ENCODE measurements around the gene TMEM200B. TPM values are rescaled to one million over a fixed set of nuclear protein-coding genes. Genes with fewer than 3 reads are reported as not detected.

Gene TMEM200B
- total RNA-seq, result not detected

- POLR2A ChIA-PET, result interaction anchor here (1.1 to 2.6 kb wide), 2 partner anchors 58 to 475 kb away, joined by 5 to 8 read pairs; partner anchors contain the start of gene SRSF4
- H3K4me3 Mint-ChIP-seq, result peak within 1 kb of the TSS; percentile 76
- no peaks in the 10 kb centered on the region for H3K36me3 Mint-ChIP-seq
- H3K27ac Mint-ChIP-seq, result no peak within 1 kb of the TSS
- H3K27me3 Mint-ChIP-seq, result peaks cover 30% of the 10 kb centered on the region
- H3K9me3 Mint-ChIP-seq, result no peaks in the 10 kb centered on the region
- peak; percentile 13 for ATAC-seq (ENCODE audit: low read depth)
- peak; percentile 49 for DNase-seq
- H3K4me1 Mint-ChIP-seq, result peaks cover 9% of the 10 kb centered on the region
Measured at GRCh38 chr1:29123887-29124365, at the start of gene TMEM200B. Gene TMEM200B (minus strand): TSS chr1:29123903. CDS start chr1:29121828, 2,075 bp downstream.

- POLR2A ChIA-PET, result interaction anchor here (4.0 kb wide), 1 partner anchor 9 kb away, joined by 45 read pairs; the partner anchor contains the start of gene SRSF4
- no peak for ATAC-seq (ENCODE audit: low read depth)
- H3K27me3 Mint-ChIP-seq, result no peaks in the 10 kb centered on the region
- peaks cover 2% of the 10 kb centered on the region for H3K9me3 Mint-ChIP-seq
- H3K4me3 Mint-ChIP-seq, result peak overlapping the region; percentile 35
- no peak for DNase-seq
- peaks cover 54% of the 10 kb centered on the region for H3K4me1 Mint-ChIP-seq
- H3K27ac Mint-ChIP-seq, result no peak overlapping the region
- peaks cover 44% of the 10 kb centered on the region for H3K36me3 Mint-ChIP-seq
Measured at GRCh38 chr1:29172415-29172939, 48.8 kb upstream of the TMEM200B start.

GRCh38 chr1:29171521-29171920, 47.8 kb upstream of the TMEM200B start:
- ATAC-seq (ENCODE audit: low read depth) (peak; percentile 85), DNase-seq (no peak)
- Mint-ChIP-seq H3K9me3 (peaks cover 2% of the 10 kb centered on the region), H3K4me1 (peaks cover 54% of the 10 kb centered on the region), H3K27me3 (no peaks in the 10 kb centered on the region), H3K27ac (peak overlapping the region; percentile 32), H3K4me3 (peak overlapping the region; percentile 76), H3K36me3 (peaks cover 39% of the 10 kb centered on the region)
- POLR2A ChIA-PET, result interaction anchor here (0.7 to 4.0 kb wide), 4 partner anchors 10 to 529 kb away, joined by 3 to 45 read pairs (median 3); partner anchors contain the start of genes EPB41, SRSF4, TAF12 and YTHDF2

GRCh38 chr1:29171089-29171488, 47.4 kb upstream of the TMEM200B start:
- Mint-ChIP-seq H3K36me3 (peaks cover 39% of the 10 kb centered on the region), H3K4me3 (peak overlapping the region; percentile 76), H3K4me1 (peaks cover 57% of the 10 kb centered on the region), H3K27me3 (no peaks in the 10 kb centered on the region), H3K9me3 (peaks cover 2% of the 10 kb centered on the region), H3K27ac (peak overlapping the region; percentile 30)
- POLR2A ChIA-PET, result interaction anchor here (0.7 to 4.0 kb wide), 4 partner anchors 10 to 528 kb away, joined by 3 to 45 read pairs (median 3); partner anchors contain the start of genes EPB41, SRSF4, TAF12 and YTHDF2
- DNase-seq, result no peak
- ATAC-seq (ENCODE audit: low read depth), result peak; percentile 48

- H3K27ac Mint-ChIP-seq, result no peak overlapping the region
- POLR2A ChIA-PET, result interaction anchor here (4.0 kb wide), 1 partner anchor 12 kb away, joined by 45 read pairs; the partner anchor contains the start of gene SRSF4
Measured at GRCh38 chr1:29169976-29170375, 46.3 kb upstream of the TMEM200B start.

GRCh38 chr1:29167904-29168303, 44.2 kb upstream of the TMEM200B start:
- Mint-ChIP-seq H3K27me3 (no peaks in the 10 kb centered on the region), H3K9me3 (no peaks in the 10 kb centered on the region), H3K27ac (no peak overlapping the region), H3K4me1 (peaks cover 68% of the 10 kb centered on the region), H3K36me3 (peaks cover 36% of the 10 kb centered on the region), H3K4me3 (no peak overlapping the region)
- DNase-seq (no peak), ATAC-seq (ENCODE audit: low read depth) (no peak)
- POLR2A ChIA-PET, result interaction anchor here (0.6 to 2.8 kb wide), 3 partner anchors 13 to 415 kb away, joined by 3 to 25 read pairs (median 4); partner anchors contain the start of gene SRSF4

More at GRCh38 chr1:29169976-29170375, 46.3 kb upstream of the TMEM200B start:
- Mint-ChIP-seq H3K4me1 (peaks cover 65% of the 10 kb centered on the region), H3K4me3 (peak overlapping the region; percentile 29), H3K9me3 (peaks cover 2% of the 10 kb centered on the region), H3K27me3 (no peaks in the 10 kb centered on the region), H3K36me3 (peaks cover 41% of the 10 kb centered on the region)
- ATAC-seq (ENCODE audit: low read depth) (no peak), DNase-seq (no peak)

- POLR2A ChIA-PET, result interaction anchor here (0.5 to 2.8 kb wide), 3 partner anchors 8 to 14 kb away, joined by 3 to 25 read pairs (median 4); partner anchors contain the start of gene SRSF4
- Mint-ChIP-seq H3K4me3 (no peak overlapping the region), H3K9me3 (no peaks in the 10 kb centered on the region), H3K4me1 (peaks cover 59% of the 10 kb centered on the region), H3K36me3 (peaks cover 26% of the 10 kb centered on the region), H3K27me3 (no peaks in the 10 kb centered on the region), H3K27ac (peak overlapping the region; percentile 56)
- ATAC-seq (ENCODE audit: low read depth) (peak; percentile 48), DNase-seq (peak; percentile 30)
Measured at GRCh38 chr1:29166291-29166878, 42.7 kb upstream of the TMEM200B start.

- POLR2A ChIA-PET, result no interaction called here
- Mint-ChIP-seq H3K27me3 (no peaks in the 10 kb centered on the region), H3K4me1 (peaks cover 50% of the 10 kb centered on the region), H3K9me3 (no peaks in the 10 kb centered on the region), H3K36me3 (peaks cover 24% of the 10 kb centered on the region), H3K4me3 (no peak overlapping the region), H3K27ac (no peak overlapping the region)
- no peak for ATAC-seq (ENCODE audit: low read depth)
- DNase-seq, result no peak
Measured at GRCh38 chr1:29164588-29164987, 40.9 kb upstream of the TMEM200B start.

GRCh38 chr1:29162476-29163138, 38.9 kb upstream of the TMEM200B start:
- H3K4me3 Mint-ChIP-seq, result no peak overlapping the region
- no peaks in the 10 kb centered on the region for H3K27me3 Mint-ChIP-seq
- peaks cover 41% of the 10 kb centered on the region for H3K4me1 Mint-ChIP-seq
- DNase-seq (no peak), ATAC-seq (ENCODE audit: low read depth) (no peak)
- no peak overlapping the region for H3K27ac Mint-ChIP-seq
- POLR2A ChIA-PET, result no interaction called here
- H3K36me3 Mint-ChIP-seq, result peaks cover 27% of the 10 kb centered on the region
- no peaks in the 10 kb centered on the region for H3K9me3 Mint-ChIP-seq

- DNase-seq, result no peak
- Mint-ChIP-seq H3K9me3 (no peaks in the 10 kb centered on the region), H3K27ac (no peak overlapping the region), H3K4me1 (peaks cover 39% of the 10 kb centered on the region), H3K27me3 (no peaks in the 10 kb centered on the region), H3K36me3 (peaks cover 27% of the 10 kb centered on the region), H3K4me3 (no peak overlapping the region)
- ATAC-seq (ENCODE audit: low read depth), result no peak
- POLR2A ChIA-PET, result no interaction called here
Measured at GRCh38 chr1:29162025-29162424, 38.3 kb upstream of the TMEM200B start.

GRCh38 chr1:29159773-29160172, 36.1 kb upstream of the TMEM200B start:
- POLR2A ChIA-PET, result interaction anchor here (1.2 kb wide), 1 partner anchor 22 kb away, joined by 4 read pairs; the partner anchor contains the start of gene SRSF4
- peaks cover 26% of the 10 kb centered on the region for H3K36me3 Mint-ChIP-seq

GRCh38 chr1:29157269-29157601, 33.5 kb upstream of the TMEM200B start:
- Mint-ChIP-seq H3K9me3 (no peaks in the 10 kb centered on the region), H3K4me3 (no peak overlapping the region), H3K36me3 (peaks cover 31% of the 10 kb centered on the region), H3K27me3 (no peaks in the 10 kb centered on the region), H3K27ac (no peak overlapping the region), H3K4me1 (peaks cover 13% of the 10 kb centered on the region)
- POLR2A ChIA-PET, result no interaction called here
- DNase-seq (no peak), ATAC-seq (ENCODE audit: low read depth) (no peak)

More at GRCh38 chr1:29159773-29160172, 36.1 kb upstream of the TMEM200B start:
- DNase-seq (no peak), ATAC-seq (ENCODE audit: low read depth) (no peak)
- peaks cover 21% of the 10 kb centered on the region for H3K4me1 Mint-ChIP-seq
- no peaks in the 10 kb centered on the region for H3K9me3 Mint-ChIP-seq
- no peak overlapping the region for H3K27ac Mint-ChIP-seq
- H3K4me3 Mint-ChIP-seq, result no peak overlapping the region
- no peaks in the 10 kb centered on the region for H3K27me3 Mint-ChIP-seq

- H3K27ac Mint-ChIP-seq, result no peak overlapping the region
Measured at GRCh38 chr1:29156543-29157268, 33.0 kb upstream of the TMEM200B start.

More at GRCh38 chr1:29156543-29157268, 33.0 kb upstream of the TMEM200B start:
- H3K9me3 Mint-ChIP-seq, result no peaks in the 10 kb centered on the region
- ATAC-seq (ENCODE audit: low read depth) (no peak), DNase-seq (no peak)
- peaks cover 36% of the 10 kb centered on the region for H3K36me3 Mint-ChIP-seq
- H3K4me1 Mint-ChIP-seq, result peaks cover 13% of the 10 kb centered on the region
- H3K27me3 Mint-ChIP-seq, result no peaks in the 10 kb centered on the region
- POLR2A ChIA-PET, result interaction anchor here (0.7 kb wide), 2 partner anchors 48 to 366 kb away, joined by 3 to 5 read pairs; no protein-coding TSS in a partner anchor
- H3K4me3 Mint-ChIP-seq, result no peak overlapping the region
